ENCODE measurements around the gene ELMO2.

ELMO2 gene

GRCh38 chr20:46366826-46367225 is 39.6 kb downstream of the ELMO2 start:
- no peak for DNase-seq (ENCODE audit: low spot score)

GRCh38 chr20:46365487-46366220 is 40.8 kb downstream of the ELMO2 start:
- no peak for DNase-seq (ENCODE audit: low spot score)

GRCh38 chr20:46364670-46365486 is 41.5 kb downstream of the ELMO2 start:
- no peak for DNase-seq (ENCODE audit: low spot score)

GRCh38 chr20:46363874-46364669 is 42.3 kb downstream of the ELMO2 start:
- DNase-seq (ENCODE audit: low spot score): peak; percentile 90

- no peak for DNase-seq (ENCODE audit: low spot score)
These were observed 43.2 kb downstream of the ELMO2 start for GRCh38 chr20:46362921-46363867.

- DNase-seq (ENCODE audit: low spot score): no peak
These were observed 44.6 kb downstream of the ELMO2 start for GRCh38 chr20:46361811-46362210.

- no peak for DNase-seq (ENCODE audit: low spot score)
These were observed 45.0 kb downstream of the ELMO2 start for GRCh38 chr20:46361381-46361780.

GRCh38 chr20:46359233-46359751 is 47.1 kb downstream of the ELMO2 start:
- DNase-seq (ENCODE audit: low spot score): no peak

- no peak for DNase-seq (ENCODE audit: low spot score)
These were observed 47.9 kb downstream of the ELMO2 start for GRCh38 chr20:46358346-46359058.

- no peak for DNase-seq (ENCODE audit: low spot score)
These were observed 49.3 kb downstream of the ELMO2 start for GRCh38 chr20:46357030-46357514.

GRCh38 chr20:46356195-46357029 is 50.0 kb downstream of the ELMO2 start:
- no peak for DNase-seq (ENCODE audit: low spot score)

- no peak for DNase-seq (ENCODE audit: low spot score)
These were observed 50.6 kb downstream of the ELMO2 start for GRCh38 chr20:46355778-46356177.

- DNase-seq (ENCODE audit: low spot score): no peak
These were observed 51.3 kb downstream of the ELMO2 start for GRCh38 chr20:46354920-46355654.

GRCh38 chr20:46354207-46354555 is 52.2 kb downstream of the ELMO2 start:
- no peak for DNase-seq (ENCODE audit: low spot score)

- no peak for DNase-seq (ENCODE audit: low spot score)
These were observed 52.8 kb downstream of the ELMO2 start for GRCh38 chr20:46353500-46354206.

- DNase-seq (ENCODE audit: low spot score): no peak
These were observed 54.0 kb downstream of the ELMO2 start for GRCh38 chr20:46352370-46352938.

GRCh38 chr20:46351357-46352058 is 54.9 kb downstream of the ELMO2 start:
- no peak for DNase-seq (ENCODE audit: low spot score)

Measured in COLO829 (cell line).